GM23338 (cell line): ENCODE measurements around the gene BCAS3. TPM values are rescaled to one million over a fixed set of nuclear protein-coding genes. Genes with fewer than 3 reads are reported as not detected.

ENCODE experiments used
- ATAC-seq: fragments of 200-7000 bp; cut with Tn5 transposase; 3 replicates; pipeline ENCODE4 v1.9.1; 2020
- DNase-seq: peaks from one replicate; pipeline ENCODE4 v3.0.0-alpha.2; 2015; ENCODE audit warnings: low spot score
- H2AFZ ChIP-seq: fragments of 200-600 bp; sonication (generic); 2 replicates; pipeline ENCODE4 v1.8.0; 2016; ENCODE audit warnings: antibody characterized with exemption, mild to moderate bottlenecking, moderate library complexity
- H3F3A ChIP-seq: fragments of 200-600 bp; sonication (generic); replicated peaks from 2 replicates; pipeline ENCODE4 v1.8.0; 2017; ENCODE audit warnings: antibody characterized with exemption, mixed run types, low read depth
- H3K27ac ChIP-seq: fragments of 200-600 bp; sonication (generic); 2 replicates; pipeline ENCODE4 v1.6.1; 2016; ENCODE audit warnings: low read depth
- H3K27me3 ChIP-seq: fragments of 200-600 bp; sonication (generic); 2 replicates; pipeline ENCODE4 v1.8.0; 2016; ENCODE audit warnings: mild to moderate bottlenecking, mixed run types, moderate library complexity; ENCODE audit not compliant: insufficient read depth
- H3K36me3 ChIP-seq: fragments of 200-600 bp; sonication (generic); 2 replicates; pipeline ENCODE4 v1.8.0; 2016; ENCODE audit warnings: mild to moderate bottlenecking; ENCODE audit not compliant: insufficient read depth
- H3K4me1 ChIP-seq: fragments of 200-600 bp; sonication (generic); 2 replicates; pipeline ENCODE4 v1.8.0; 2016; ENCODE audit warnings: mild to moderate bottlenecking, moderate library complexity; ENCODE audit not compliant: insufficient read depth
- H3K4me2 ChIP-seq: fragments of 200-600 bp; sonication (generic); 2 replicates; pipeline ENCODE4 v1.7.1; 2017; ENCODE audit warnings: mixed run types
- H3K4me3 ChIP-seq: fragments of 200-600 bp; sonication (generic); 2 replicates; pipeline ENCODE4 v1.6.1; 2016; ENCODE audit warnings: mixed run types
- H3K79me2 ChIP-seq: fragments of 200-600 bp; sonication (generic); replicated peaks from 2 replicates; pipeline ENCODE4 v1.8.0; 2017; ENCODE audit warnings: mild to moderate bottlenecking; ENCODE audit not compliant: insufficient read depth
- H3K9me2 ChIP-seq: fragments of 200-600 bp; sonication (generic); 2 replicates; pipeline ENCODE4 v1.8.0; 2017; ENCODE audit not compliant: insufficient read depth
- H4K20me1 ChIP-seq: fragments of 200-600 bp; sonication (generic); replicated peaks from 2 replicates; pipeline ENCODE4 v1.8.0; 2017; ENCODE audit warnings: mild to moderate bottlenecking; ENCODE audit not compliant: insufficient read depth
- H3K27ac Mint-ChIP-seq: 2 replicates; pipeline ENCODE4 v1.8.0; 2020; ENCODE audit warnings: inconsistent platforms, mild to moderate bottlenecking, moderate library complexity, mixed read lengths
- H3K27me3 Mint-ChIP-seq: 3 replicates; pipeline ENCODE4 v1.8.0; 2022; ENCODE audit warnings: low read depth, mild to moderate bottlenecking, moderate library complexity, mixed read lengths, inconsistent platforms; ENCODE audit not compliant: insufficient read depth, poor library complexity
- H3K36me3 Mint-ChIP-seq: 3 replicates; pipeline ENCODE4 v1.8.0; 2021; ENCODE audit warnings: low read depth, mild to moderate bottlenecking, inconsistent platforms, moderate library complexity, mixed read lengths
- H3K4me1 Mint-ChIP-seq: 3 replicates; pipeline ENCODE4 v1.8.0; 2020; ENCODE audit warnings: mild to moderate bottlenecking, inconsistent platforms, mixed read lengths
- H3K4me3 Mint-ChIP-seq: 3 replicates; pipeline ENCODE4 v1.8.0; 2021; ENCODE audit warnings: moderate library complexity, mild to moderate bottlenecking, inconsistent platforms, mixed read lengths
- H3K9me3 Mint-ChIP-seq: 3 replicates; pipeline ENCODE4 v1.8.0; 2020; ENCODE audit warnings: moderate library complexity, mild to moderate bottlenecking, inconsistent platforms, mixed read lengths
- CREB1 ChIP-seq: fragments of 250-450 bp; sonication (Bioruptor Pico); IDR thresholded peaks from 2 replicates; pipeline ENCODE4 v1.5.0; 2020; ENCODE audit warnings: low read depth, mild to moderate bottlenecking, moderate library complexity
- ETS1 ChIP-seq: IDR thresholded peaks from 2 replicates; pipeline ENCODE4 v1.6.1; 2016; ENCODE audit warnings: antibody characterized with exemption
- EZH2 ChIP-seq: fragments of 200-600 bp; sonication (generic); IDR thresholded peaks from one replicate; pipeline ENCODE4 v1.8.0; 2017; ENCODE audit warnings: antibody characterized with exemption, mild to moderate bottlenecking, low read depth; ENCODE audit not compliant: unreplicated experiment
- EZH2phosphoT487 ChIP-seq: fragments of 200-600 bp; sonication (generic); IDR thresholded peaks from one replicate; pipeline ENCODE4 v1.8.1; 2018; ENCODE audit warnings: antibody characterized with exemption; ENCODE audit not compliant: unreplicated experiment
- JUNB ChIP-seq: IDR thresholded peaks from one replicate; pipeline ENCODE4 v1.6.1; 2016; ENCODE audit warnings: antibody characterized with exemption; ENCODE audit not compliant: unreplicated experiment
- NANOG ChIP-seq: IDR thresholded peaks from 2 replicates; pipeline ENCODE4 v1.6.1; 2016; ENCODE audit warnings: antibody characterized with exemption, borderline replicate concordance
- POLR2AphosphoS5 ChIP-seq: IDR thresholded peaks from 2 replicates; pipeline ENCODE4 v1.6.1; 2016; ENCODE audit warnings: antibody characterized with exemption, low read depth
- STAT1 ChIP-seq: IDR thresholded peaks from one replicate; pipeline ENCODE4 v1.6.1; 2016; ENCODE audit warnings: antibody characterized with exemption; ENCODE audit not compliant: unreplicated experiment
- ZNF114 ChIP-seq: fragments of 250-450 bp; sonication (Bioruptor Pico); IDR thresholded peaks from 2 replicates; pipeline ENCODE4 v1.5.0; 2020; ENCODE audit warnings: mild to moderate bottlenecking, moderate library complexity
- ZNF331 ChIP-seq: fragments of 250-450 bp; sonication (Bioruptor Pico); IDR thresholded peaks from 2 replicates; pipeline ENCODE4 v1.5.0; 2020; ENCODE audit warnings: low read depth, mild to moderate bottlenecking, moderate library complexity
- polyA plus RNA-seq: library from polyadenylated mRNA; unstranded; fragments of >200 nt; fragmentation: Nextera tagmentation; extraction: Ambion mirVana; gene quantifications from 2 replicates; pipeline ENCODE4 v1.2.1, GENCODE V29; 2016
- total RNA-seq: library from RNA; depleted of rRNA; stranded (reverse); fragments of >200 nt; shearing (Covaris generic); gene quantifications from 2 replicates; pipeline ENCODE4 v1.2.3, GENCODE V29; 2014
- TF ChIP-seq, protein P1 (sequence below): IDR thresholded peaks from one replicate; pipeline ENCODE4 v1.6.1; 2018; ENCODE audit warnings: antibody characterized with exemption; ENCODE audit not compliant: unreplicated experiment
- TF ChIP-seq, protein P2 (sequence below): fragments of 250-450 bp; sonication (Bioruptor Pico); IDR thresholded peaks from 2 replicates; pipeline ENCODE4 v1.5.0; 2020; ENCODE audit warnings: mild to moderate bottlenecking, moderate library complexity
- TF ChIP-seq, protein P3 (sequence below), 2 experiments: fragments of 200-600 bp in 1 of 2; sonication (generic) in 1 of 2; conservative IDR thresholded peaks; 2 replicates each; pipeline versions ENCODE4 v1.5.1 to v1.6.1; 2016 to 2017; ENCODE audit warnings: antibody characterized with exemption in 2 of 2, low read depth in 2 of 2, mild to moderate bottlenecking in 2 of 2, moderate library complexity in 1 of 2

Gene BCAS3
- total and polyA plus RNA-seq, 2 experiments from 2014 or later: 8.2 to 28.0 TPM

- TF ChIP-seq EZH2 (no peak), ZNF114 (no peak), NANOG (no peak), POLR2AphosphoS5 (no peak), ETS1 (no peak), EZH2phosphoT487 (no peak), STAT1 (no peak), ZNF331 (CRISPR knock-in tag) (no peak), CREB1 (no peak), JUNB (no peak)
- TF ChIP-seq, protein P1, sequence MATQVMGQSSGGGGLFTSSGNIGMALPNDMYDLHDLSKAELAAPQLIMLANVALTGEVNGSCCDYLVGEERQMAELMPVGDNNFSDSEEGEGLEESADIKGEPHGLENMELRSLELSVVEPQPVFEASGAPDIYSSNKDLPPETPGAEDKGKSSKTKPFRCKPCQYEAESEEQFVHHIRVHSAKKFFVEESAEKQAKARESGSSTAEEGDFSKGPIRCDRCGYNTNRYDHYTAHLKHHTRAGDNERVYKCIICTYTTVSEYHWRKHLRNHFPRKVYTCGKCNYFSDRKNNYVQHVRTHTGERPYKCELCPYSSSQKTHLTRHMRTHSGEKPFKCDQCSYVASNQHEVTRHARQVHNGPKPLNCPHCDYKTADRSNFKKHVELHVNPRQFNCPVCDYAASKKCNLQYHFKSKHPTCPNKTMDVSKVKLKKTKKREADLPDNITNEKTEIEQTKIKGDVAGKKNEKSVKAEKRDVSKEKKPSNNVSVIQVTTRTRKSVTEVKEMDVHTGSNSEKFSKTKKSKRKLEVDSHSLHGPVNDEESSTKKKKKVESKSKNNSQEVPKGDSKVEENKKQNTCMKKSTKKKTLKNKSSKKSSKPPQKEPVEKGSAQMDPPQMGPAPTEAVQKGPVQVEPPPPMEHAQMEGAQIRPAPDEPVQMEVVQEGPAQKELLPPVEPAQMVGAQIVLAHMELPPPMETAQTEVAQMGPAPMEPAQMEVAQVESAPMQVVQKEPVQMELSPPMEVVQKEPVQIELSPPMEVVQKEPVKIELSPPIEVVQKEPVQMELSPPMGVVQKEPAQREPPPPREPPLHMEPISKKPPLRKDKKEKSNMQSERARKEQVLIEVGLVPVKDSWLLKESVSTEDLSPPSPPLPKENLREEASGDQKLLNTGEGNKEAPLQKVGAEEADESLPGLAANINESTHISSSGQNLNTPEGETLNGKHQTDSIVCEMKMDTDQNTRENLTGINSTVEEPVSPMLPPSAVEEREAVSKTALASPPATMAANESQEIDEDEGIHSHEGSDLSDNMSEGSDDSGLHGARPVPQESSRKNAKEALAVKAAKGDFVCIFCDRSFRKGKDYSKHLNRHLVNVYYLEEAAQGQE: no peak
- TF ChIP-seq, protein P2, sequence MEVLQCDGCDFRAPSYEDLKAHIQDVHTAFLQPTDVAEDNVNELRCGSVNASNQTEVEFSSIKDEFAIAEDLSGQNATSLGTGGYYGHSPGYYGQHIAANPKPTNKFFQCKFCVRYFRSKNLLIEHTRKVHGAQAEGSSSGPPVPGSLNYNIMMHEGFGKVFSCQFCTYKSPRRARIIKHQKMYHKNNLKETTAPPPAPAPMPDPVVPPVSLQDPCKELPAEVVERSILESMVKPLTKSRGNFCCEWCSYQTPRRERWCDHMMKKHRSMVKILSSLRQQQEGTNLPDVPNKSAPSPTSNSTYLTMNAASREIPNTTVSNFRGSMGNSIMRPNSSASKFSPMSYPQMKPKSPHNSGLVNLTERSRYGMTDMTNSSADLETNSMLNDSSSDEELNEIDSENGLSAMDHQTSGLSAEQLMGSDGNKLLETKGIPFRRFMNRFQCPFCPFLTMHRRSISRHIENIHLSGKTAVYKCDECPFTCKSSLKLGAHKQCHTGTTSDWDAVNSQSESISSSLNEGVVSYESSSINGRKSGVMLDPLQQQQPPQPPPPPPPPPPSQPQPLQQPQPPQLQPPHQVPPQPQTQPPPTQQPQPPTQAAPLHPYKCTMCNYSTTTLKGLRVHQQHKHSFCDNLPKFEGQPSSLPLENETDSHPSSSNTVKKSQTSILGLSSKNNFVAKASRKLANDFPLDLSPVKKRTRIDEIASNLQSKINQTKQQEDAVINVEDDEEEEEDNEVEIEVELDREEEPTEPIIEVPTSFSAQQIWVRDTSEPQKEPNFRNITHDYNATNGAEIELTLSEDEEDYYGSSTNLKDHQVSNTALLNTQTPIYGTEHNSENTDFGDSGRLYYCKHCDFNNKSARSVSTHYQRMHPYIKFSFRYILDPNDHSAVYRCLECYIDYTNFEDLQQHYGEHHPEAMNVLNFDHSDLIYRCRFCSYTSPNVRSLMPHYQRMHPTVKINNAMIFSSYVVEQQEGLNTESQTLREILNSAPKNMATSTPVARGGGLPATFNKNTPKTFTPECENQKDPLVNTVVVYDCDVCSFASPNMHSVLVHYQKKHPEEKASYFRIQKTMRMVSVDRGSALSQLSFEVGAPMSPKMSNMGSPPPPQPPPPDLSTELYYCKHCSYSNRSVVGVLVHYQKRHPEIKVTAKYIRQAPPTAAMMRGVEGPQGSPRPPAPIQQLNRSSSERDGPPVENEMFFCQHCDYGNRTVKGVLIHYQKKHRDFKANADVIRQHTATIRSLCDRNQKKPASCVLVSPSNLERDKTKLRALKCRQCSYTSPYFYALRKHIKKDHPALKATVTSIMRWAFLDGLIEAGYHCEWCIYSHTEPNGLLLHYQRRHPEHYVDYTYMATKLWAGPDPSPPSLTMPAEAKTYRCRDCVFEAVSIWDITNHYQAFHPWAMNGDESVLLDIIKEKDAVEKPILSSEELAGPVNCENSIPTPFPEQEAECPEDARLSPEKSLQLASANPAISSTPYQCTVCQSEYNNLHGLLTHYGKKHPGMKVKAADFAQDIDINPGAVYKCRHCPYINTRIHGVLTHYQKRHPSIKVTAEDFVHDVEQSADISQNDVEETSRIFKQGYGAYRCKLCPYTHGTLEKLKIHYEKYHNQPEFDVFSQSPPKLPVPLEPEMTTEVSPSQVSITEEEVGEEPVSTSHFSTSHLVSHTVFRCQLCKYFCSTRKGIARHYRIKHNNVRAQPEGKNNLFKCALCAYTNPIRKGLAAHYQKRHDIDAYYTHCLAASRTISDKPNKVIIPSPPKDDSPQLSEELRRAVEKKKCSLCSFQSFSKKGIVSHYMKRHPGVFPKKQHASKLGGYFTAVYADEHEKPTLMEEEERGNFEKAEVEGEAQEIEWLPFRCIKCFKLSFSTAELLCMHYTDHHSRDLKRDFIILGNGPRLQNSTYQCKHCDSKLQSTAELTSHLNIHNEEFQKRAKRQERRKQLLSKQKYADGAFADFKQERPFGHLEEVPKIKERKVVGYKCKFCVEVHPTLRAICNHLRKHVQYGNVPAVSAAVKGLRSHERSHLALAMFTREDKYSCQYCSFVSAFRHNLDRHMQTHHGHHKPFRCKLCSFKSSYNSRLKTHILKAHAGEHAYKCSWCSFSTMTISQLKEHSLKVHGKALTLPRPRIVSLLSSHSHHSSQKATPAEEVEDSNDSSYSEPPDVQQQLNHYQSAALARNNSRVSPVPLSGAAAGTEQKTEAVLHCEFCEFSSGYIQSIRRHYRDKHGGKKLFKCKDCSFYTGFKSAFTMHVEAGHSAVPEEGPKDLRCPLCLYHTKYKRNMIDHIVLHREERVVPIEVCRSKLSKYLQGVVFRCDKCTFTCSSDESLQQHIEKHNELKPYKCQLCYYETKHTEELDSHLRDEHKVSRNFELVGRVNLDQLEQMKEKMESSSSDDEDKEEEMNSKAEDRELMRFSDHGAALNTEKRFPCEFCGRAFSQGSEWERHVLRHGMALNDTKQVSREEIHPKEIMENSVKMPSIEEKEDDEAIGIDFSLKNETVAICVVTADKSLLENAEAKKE (CRISPR knock-in tag): no peak
- TF ChIP-seq, protein P3, sequence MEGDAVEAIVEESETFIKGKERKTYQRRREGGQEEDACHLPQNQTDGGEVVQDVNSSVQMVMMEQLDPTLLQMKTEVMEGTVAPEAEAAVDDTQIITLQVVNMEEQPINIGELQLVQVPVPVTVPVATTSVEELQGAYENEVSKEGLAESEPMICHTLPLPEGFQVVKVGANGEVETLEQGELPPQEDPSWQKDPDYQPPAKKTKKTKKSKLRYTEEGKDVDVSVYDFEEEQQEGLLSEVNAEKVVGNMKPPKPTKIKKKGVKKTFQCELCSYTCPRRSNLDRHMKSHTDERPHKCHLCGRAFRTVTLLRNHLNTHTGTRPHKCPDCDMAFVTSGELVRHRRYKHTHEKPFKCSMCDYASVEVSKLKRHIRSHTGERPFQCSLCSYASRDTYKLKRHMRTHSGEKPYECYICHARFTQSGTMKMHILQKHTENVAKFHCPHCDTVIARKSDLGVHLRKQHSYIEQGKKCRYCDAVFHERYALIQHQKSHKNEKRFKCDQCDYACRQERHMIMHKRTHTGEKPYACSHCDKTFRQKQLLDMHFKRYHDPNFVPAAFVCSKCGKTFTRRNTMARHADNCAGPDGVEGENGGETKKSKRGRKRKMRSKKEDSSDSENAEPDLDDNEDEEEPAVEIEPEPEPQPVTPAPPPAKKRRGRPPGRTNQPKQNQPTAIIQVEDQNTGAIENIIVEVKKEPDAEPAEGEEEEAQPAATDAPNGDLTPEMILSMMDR (conservative IDR thresholded peaks at IDR 0.05; ENCODE audit: low read depth in 2 of 2): no peak
- H3K4me1 ChIP-seq: no peaks in the 10 kb centered on the region
Observed at GRCh38 chr17:61221181-61221580, 543.5 kb downstream of the BCAS3 start.

More at GRCh38 chr17:61221181-61221580, 543.5 kb downstream of the BCAS3 start:
- no peaks in the 10 kb centered on the region for H3F3A ChIP-seq
- H3K4me2 ChIP-seq: no peak overlapping the region
- H3K36me3 ChIP-seq: no peaks in the 10 kb centered on the region
- Mint-ChIP-seq H3K27ac (no peak overlapping the region), H3K4me1 (peaks cover 14% of the 10 kb centered on the region; the same call in 2 of the 3 replicates), H3K4me3 (no peak overlapping the region), H3K36me3 (no peaks in the 10 kb centered on the region), H3K9me3 (no peaks in the 10 kb centered on the region), H3K27me3 (no peaks in the 10 kb centered on the region)
- no peaks in the 10 kb centered on the region for H3K79me2 ChIP-seq
- H4K20me1 ChIP-seq: no peaks in the 10 kb centered on the region
- H3K9me2 ChIP-seq: 0 out of 2 replicates have a peak, but pooled peaks cover 2% of the 10 kb centered on the region
- no peak overlapping the region for H3K4me3 ChIP-seq
- no peak overlapping the region; the same call in 1 of the 2 replicates for H3K27ac ChIP-seq
- DNase-seq (no peak), ATAC-seq (no peak)
- no peaks in the 10 kb centered on the region for H3K27me3 ChIP-seq
- no peak overlapping the region for H2AFZ ChIP-seq
